GM19452 (cell line): ENCODE measurements around the gene ODAD2.
"Not testable (repeated sequence)": the region's sequence is repeated elsewhere in the genome, so short reads cannot be mapped to it uniquely, and the experiment has no call there.

Experiments used
- ATAC-seq: cut with Tn5 transposase; IDR thresholded peaks from one replicate; pipeline ENCODE4 v1.9.1; 2021; ENCODE audit not compliant: unreplicated experiment

The ODAD2 gene

DNA sequence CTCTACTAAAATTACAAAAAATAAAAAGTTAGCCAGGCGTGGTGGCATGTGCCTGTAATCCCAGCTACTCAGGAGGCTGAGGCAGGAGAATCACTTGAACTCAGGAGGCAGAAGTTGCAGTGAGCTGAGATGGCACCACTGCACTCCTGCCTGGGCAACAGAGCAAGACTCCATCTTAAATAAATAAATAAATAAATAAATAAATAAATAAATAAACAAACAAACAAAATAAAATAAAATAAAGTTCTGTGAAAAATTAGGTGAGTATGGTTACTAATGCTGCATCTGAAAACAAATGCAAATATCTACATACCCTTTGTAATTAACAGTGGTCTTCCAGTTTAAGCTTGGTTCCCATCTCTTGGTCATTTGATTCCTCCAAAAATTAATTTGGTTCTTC is 28.1 kb downstream of the ODAD2 start:
- ATAC-seq = not testable (repeated sequence)

GRCh38 chr10:27969931-27970330 is 28.9 kb downstream of the ODAD2 start:
- not testable (repeated sequence) for ATAC-seq

GRCh38 chr10:27959093-27959715 is 39.7 kb downstream of the ODAD2 start:
- ATAC-seq = no peak

- ATAC-seq = not testable (repeated sequence)
Measured at GRCh38 chr10:27958383-27958782, 40.5 kb downstream of the ODAD2 start.

DNA sequence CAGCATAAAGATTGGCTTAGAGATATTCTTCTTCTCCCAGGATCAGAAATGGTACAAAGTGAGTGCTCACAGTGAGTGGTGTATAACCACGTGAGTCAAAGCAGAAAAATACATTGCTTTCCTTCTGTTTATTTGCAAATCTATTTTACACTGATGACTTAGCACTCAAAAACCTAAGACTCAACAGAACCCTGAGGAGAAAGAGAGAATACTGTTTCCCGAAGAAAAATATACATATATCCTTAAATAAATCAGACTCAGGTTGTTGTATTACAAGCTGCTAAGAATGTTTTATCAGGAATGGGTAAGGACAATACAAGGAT is 48.7 kb downstream of the ODAD2 start:
- no peak for ATAC-seq

DNA sequence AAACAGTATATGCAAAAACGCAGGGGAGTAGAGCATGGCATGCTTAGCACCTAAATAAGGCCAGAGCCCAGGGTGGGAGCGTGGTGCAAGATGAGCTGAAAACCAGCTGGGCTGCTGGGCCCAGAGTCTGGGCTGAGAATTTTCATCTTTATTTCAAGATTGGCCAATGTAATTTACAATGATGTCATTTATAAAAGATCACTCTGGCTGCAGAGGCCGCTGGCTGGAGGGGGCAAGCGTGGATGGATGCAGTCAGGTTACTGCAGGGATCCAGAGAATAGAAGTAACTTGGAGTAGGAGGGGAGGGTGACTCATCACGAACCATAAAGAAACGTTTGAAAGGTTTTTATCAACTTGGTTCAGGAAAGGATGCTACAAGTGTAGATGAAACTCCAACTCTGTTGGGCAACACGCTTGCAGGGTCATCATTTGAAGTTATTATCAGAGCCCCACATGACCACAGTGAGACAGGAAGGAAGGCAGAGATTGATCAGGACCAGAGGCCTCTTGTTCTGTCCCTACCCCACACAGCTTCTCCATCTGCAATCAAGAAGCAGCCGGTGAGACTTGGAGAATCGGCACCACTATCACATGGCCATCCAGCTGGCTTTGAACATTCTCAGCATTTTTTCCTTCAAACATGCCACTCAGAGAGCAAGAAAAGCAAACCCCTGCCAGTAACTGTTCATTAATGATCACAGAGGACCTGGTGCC is 49.2 kb downstream of the ODAD2 start:
- ATAC-seq = no peak

DNA sequence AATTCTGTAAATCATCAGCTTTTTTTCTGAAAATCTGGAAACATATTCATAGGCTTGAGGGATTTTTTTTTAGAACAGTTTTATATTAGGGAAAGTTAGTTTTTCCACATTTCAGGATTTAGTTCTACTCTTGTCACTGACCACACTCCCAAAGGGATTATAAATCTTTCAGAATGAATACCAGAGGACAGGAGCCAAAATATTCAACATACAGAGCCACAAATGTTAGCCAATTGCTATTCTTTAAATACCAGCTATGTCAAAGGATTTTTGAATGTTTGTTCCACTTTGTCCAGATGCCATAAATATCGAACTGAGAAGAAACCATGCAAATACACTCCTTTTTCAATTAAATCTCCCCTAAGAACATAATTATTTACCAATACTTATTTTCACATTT is 50.7 kb downstream of the ODAD2 start:
- ATAC-seq = no peak

- ATAC-seq = no peak
Measured at GRCh38 chr10:27947540-27947939, 51.3 kb downstream of the ODAD2 start.

DNA sequence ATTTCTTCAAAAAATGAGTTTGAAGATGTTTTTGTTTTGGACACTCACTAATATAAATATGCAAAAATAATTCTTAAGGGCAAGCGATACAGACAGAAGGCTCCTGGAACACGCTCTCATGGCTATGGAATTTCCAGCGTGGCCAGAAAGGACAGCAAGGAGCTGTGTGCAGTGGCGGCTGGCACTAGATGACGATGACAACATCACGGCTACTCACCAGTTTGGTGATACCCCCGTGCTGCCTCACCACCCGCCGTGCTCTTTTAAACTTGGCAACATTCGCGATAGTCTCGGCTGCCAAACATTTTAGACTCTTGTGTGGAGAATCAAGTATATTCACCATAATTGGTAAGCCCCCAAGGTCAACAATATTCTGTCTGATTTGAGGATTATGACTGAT is 54.9 kb downstream of the ODAD2 start:
- no peak for ATAC-seq

DNA sequence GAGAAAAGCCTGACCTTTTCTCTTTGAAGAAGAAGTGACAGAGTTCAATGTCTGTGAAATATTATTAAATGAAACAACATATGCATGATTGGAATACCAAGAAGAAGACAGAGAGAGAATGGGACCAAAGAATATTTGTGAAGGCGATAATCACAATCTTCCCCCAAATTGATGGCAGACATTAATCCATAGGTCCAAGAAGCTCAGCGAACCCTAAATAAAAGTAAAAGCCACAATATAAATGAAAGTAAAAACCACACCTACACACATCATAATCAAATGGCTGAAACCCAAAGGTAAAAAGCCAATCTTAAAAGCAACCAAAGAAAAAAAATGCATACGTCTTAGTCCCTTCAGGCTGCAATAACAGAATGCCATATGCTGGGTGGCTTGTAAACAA is 84.0 kb downstream of the ODAD2 start:
- no peak for ATAC-seq

GRCh38 chr10:27912231-27912630 is 86.6 kb downstream of the ODAD2 start:
- no peak for ATAC-seq

- ATAC-seq = no peak
Measured at GRCh38 chr10:27911539-27911938, 87.3 kb downstream of the ODAD2 start.

DNA sequence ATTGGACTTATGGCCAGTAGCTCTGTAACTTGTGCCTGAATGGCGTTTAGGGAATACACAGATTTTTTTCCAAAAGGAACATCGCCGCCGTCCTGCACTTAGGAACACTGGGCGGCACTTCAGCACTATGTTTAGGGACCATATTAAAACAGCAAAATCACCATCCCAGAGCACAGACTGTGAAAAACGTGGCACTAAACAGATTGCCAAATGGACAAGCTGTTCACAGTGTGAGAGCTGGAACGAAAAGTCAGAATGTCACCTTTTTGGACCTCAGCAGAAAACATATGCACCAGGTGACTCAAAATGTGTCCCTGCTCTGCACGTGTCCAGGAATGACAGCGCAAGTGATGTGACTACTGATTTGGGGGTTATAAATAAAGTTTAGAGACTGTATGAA is 87.9 kb downstream of the ODAD2 start:
- ATAC-seq = no peak

DNA sequence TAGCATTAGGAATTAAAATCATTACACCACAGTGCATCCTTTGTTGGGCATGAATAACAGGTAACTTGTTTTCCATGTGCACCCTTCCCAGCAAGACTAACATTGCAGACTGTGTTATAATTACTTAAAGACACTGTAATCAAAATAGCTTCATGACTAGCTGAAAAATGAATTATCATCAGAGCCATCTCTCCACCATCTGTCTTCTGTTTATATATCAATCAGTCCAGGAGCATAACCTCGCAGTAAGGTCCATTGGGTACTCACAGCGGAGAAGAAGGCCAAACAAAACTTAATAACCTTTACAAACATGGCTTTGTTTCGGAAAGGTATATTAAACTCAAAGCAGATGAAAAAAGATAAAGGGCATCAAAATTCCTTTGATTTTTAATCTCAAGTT is 90.6 kb downstream of the ODAD2 start:
- no peak for ATAC-seq

DNA sequence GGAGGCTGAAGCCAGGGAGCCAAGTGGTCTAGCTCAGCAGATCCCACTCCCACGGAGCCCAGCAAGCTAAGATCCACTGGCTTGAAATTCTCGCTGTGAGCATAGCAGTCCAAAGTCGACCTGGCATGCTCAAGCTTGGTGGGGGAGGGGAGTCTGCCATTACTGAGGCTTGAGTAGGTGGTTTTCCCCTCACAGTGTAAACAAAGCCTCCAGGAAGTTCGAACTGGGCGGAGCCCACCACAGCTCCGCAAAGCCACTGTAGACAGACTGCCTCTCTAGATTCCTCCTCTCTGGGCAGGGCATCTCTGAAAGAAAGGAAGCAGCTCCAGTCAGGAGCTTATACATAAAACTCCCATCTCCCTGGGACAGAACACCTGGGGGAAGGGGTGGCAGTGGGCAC is 99.4 kb downstream of the ODAD2 start:
- not testable (repeated sequence) for ATAC-seq

DNA sequence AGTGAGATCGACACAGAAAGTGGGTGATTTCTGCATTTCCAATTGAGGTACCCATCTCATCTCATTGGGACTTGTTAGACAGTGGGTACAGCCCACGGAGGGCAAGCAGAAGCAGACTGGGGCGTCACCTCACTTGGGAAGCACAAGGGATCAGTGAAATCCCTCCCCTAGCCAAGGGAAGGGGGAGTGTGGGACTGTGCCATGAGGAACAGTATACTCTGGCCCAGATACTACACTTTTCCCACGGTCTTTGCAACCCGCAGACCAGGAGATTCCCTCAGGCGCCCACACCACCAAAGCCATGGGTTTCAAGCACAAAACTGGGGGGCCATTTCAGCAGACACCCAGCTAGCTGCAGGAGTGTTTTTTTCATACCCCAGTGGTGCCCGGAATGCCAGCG is 99.8 kb downstream of the ODAD2 start:
- ATAC-seq = no peak

- ATAC-seq = no peak
Measured at GRCh38 chr10:27893358-27893954, 105.4 kb downstream of the ODAD2 start.

DNA sequence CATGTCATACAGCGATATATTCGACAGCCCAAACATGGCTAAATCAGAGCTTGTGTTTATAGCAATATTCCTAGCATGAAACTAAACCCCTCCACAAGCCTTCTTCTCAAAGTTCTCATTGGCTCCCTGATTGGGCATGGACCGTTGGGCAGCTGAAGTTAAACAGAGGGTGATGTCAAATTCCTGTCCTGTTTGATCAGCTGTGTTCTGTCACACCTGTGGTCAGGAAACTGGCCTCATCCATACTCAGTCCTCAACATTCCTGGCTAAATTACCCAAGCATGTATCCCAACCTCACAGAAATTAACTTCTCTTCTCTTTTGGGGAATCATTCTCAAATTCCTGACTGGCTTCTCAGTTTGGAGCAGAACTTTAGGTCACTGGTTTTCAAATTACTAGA is 107.9 kb downstream of the ODAD2 start:
- ATAC-seq = no peak

- no peak for ATAC-seq
Measured at GRCh38 chr10:27889518-27889917, 109.4 kb downstream of the ODAD2 start.

DNA sequence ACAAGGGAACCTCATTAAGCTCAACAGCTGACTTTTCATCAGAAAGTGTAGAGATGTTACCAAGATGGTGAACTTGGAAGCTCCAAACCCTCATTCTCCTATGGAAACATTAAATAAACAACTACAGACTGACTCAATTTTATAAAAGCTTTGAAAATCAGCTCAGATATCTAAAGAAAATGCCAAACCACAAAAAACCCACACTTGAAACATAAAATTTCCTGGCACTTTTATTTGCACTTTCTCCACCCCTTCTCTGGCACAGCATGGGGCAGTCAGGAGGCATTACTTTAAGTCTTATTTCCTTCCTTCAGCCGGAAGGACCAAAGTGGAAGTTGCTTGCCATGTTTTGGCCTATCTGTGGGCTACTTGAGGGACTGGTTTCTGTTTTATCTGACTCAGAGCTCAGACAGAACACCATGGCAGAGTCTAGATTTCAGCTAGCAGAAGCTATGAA is 114.7 kb downstream of the ODAD2 start:
- no peak for ATAC-seq

GRCh38 chr10:27878281-27878680 is 120.6 kb downstream of the ODAD2 start:
- ATAC-seq = no peak

GRCh38 chr10:27865221-27865635 is 133.7 kb downstream of the ODAD2 start:
- no peak for ATAC-seq

DNA sequence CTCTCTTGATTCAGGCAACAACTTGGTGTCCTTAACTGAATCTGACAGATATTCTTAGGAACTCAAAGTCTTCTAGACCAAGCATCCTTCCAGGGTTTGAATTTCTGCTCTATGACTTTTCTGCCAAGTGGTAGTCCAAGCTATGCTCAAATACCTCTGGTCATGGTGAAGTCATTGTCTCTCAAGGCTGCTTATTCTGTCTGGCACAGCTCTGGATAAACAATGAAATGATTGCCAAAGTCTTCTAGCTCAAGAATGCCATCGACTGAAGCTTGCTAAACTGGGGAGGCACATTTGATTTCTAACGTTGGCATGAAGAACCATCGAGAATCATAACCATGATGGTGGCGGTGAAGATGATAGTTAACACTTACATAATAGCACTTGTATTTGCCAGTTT is 137.1 kb downstream of the ODAD2 start:
- ATAC-seq = no peak
